HEK293 (cell line): ENCODE data around the gene MEGF8.

ENCODE experiments used
- CTCF ChIP-seq: fragments of 450-650 bp; formaldehyde crosslinking; IDR thresholded peaks from 2 replicates; pipeline ENCODE4 v1.5.1; 2016; ENCODE audit warnings: missing biosample characterization, missing genetic modification characterization
- ZBTB44 ChIP-seq: fragments of 450-650 bp; IDR thresholded peaks from 2 replicates; pipeline ENCODE4 v1.5.1; 2018; ENCODE audit warnings: missing biosample characterization, mild to moderate bottlenecking, missing genetic modification characterization
- ZNF174 ChIP-seq: fragments of 450-650 bp; formaldehyde crosslinking; IDR thresholded peaks from 2 replicates; pipeline ENCODE4 v1.5.0; 2017; ENCODE audit warnings: missing biosample characterization, mild to moderate bottlenecking, missing genetic modification characterization
- ZNF639 ChIP-seq: fragments of 450-650 bp; formaldehyde crosslinking; IDR thresholded peaks from 2 replicates; pipeline ENCODE4 v1.5.1; 2016; ENCODE audit warnings: missing biosample characterization, missing genetic modification characterization
- ZNF660 ChIP-seq: fragments of 450-650 bp; IDR thresholded peaks from 2 replicates; pipeline ENCODE4 v1.5.1; 2018; ENCODE audit warnings: missing biosample characterization, mild to moderate bottlenecking, missing genetic modification characterization
- ZNF747 ChIP-seq: fragments of 450-650 bp; formaldehyde crosslinking; IDR thresholded peaks from 2 replicates; pipeline ENCODE4 v1.5.1; 2016; ENCODE audit warnings: missing biosample characterization, missing genetic modification characterization
- ZSCAN16 ChIP-seq: fragments of 450-650 bp; formaldehyde crosslinking; IDR thresholded peaks from 2 replicates; pipeline ENCODE4 v1.5.1; 2016; ENCODE audit warnings: missing biosample characterization, missing genetic modification characterization

DNA sequence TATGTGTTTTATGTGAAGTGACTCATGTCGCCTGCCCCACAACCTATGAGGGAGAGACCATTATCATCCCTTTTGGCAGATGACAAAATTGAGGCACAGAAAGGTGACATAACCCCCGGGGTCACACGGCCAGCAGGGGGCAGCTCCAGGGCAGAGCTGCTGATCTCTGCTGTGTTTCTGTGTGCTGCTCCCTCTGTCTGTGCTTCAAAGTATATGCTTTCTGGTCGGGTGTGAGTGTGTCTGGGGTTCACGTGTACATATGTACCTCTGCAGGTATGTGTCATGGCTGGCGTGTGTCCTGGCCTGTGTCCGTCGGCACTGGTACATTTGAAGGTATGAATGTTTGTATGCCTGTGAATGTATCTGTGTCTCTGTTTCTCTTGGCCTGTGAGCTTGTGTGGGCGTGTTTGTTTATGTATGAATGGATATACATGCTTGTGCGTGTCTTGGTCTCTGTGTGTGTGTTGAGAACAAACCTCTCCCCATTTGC lies 94.7 kb downstream of the MEGF8 start:
- no peak for TF ChIP-seq ZNF174 (tag by site-specific recombination)
- no peak for TF ChIP-seq ZNF639 (tag by site-specific recombination)
- peak; percentile 97 for TF ChIP-seq CTCF (tag by site-specific recombination)
- TF ChIP-seq ZNF660 (tag by site-specific recombination) = peak; percentile 67; the same call in 1 of the 2 replicates
- no peak for TF ChIP-seq ZBTB44
- TF ChIP-seq ZSCAN16 (tag by site-specific recombination) = no peak
- no peak for TF ChIP-seq ZNF747 (tag by site-specific recombination)
